ENCODE data around the gene REEP6. TPM values are rescaled to one million over a fixed set of nuclear protein-coding genes. Genes with fewer than 3 reads are reported as not detected.
A peak's percentile ranks its signal among the peaks of the same experiment; 100 is the strongest.
"Not testable (repeated sequence)": the region's sequence is repeated elsewhere in the genome, so short reads cannot be mapped to it uniquely, and the experiment has no call there.

REEP6 gene
- total RNA-seq, 1 donor from 2014 or later = 4.2 TPM

DNA sequence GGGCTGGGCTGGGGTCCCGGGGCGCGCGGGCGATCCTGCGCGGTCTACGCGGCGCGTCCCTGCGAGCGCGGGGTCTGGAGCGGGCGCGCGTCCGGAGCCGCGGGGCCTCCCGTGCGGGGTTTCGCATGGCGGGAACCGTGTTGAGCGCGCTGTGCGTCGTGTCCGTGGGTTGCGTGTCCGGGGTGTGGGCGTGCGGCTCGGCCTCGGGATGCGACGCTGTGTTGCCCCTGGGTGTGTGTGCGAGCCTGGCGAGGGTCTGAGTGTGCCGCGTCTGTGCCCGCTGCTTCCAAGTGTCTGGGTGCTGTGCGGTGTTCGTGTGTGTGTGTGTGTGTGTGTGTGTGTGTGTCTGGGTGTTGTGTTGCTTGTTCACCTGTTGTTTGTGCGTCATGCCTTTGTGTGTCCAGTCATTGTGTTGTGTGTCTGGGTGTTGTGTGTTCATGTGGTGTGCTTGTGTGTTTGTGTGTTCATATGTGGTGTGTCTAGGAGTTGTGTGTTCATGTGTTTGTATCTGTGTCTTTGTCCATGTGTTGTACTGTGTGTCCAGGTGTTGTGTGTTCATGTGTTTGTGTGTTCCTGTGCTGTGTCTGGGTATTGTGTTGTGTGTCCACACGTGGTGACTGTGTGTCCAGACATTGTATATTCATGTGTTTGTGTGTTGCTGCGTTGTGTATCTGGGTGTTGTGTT lies 33.4 kb downstream of the REEP6 start:
- DNase-seq = no peak

DNA sequence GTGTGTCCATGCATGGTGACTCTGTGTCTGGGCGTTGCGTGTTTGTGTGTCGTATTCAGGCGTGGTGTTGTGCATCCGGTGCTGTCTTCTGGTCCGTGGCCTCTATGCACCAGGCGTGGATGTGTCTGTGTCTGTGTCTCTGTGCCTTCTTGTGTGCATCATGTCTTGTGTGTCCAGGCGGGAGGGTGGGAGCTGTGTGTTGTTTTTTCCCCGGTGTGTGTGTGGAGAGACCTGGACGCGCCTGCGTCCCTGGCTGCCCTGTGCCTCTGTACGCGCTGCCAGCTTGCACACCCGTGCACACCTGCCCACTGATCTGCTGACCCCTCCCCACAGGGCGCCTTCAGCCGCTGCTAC lies 34.0 kb downstream of the REEP6 start:
- no peak for DNase-seq

DNA sequence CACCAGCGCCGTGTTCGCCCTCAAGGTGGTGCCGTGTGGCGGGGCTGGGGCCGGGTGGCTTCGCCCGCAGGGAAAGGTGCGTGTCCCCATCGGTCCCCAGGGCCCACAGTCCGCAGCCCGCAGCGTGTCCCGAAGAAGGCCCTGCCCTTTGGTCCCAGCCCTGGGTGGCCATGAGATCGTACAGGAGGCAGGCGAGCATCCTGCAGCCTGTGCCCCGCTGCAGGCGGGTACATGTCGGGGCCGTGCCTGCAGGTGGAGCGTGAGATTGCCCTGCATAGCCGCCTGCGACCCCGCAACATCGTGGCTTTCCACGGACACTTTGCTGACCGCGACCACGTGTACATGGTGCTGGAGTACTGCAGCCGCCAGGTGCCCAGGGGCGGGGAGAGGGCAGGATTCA lies 34.4 kb downstream of the REEP6 start:
- no peak for DNase-seq

DNA sequence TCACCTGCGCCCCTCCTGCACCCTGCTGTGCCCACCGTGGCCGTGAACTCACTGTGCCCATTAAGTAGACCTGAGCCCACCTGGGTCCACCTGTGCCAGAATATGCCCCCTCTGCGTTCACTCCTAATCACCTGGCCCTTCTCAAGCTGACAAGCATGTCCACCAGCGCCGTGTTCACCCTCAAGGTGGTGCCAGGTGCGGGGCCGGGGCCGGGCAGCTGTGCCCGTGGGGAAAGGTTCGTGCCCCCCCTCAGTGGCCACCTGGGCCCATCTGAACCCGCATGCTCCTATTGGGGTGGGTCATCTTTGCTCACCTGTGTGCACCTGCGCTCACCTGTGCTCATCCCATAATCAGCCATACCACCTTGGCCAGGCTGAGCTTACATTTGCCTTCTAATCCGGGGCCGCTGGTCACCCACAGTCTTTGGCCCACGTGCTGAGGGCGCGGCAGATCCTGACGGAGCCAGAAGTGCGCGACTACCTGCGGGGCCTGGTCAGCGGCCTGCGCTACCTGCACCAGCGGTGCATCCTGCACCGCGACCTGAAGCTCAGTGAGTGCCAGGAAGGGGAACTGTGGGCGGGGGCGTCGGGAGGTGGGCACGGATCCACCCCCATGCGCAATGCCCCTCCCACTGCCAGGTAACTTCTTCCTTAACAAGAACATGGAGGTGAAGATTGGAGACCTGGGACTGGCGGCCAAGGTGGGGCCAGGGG lies 35.2 kb downstream of the REEP6 start:
- DNase-seq = no peak

DNA sequence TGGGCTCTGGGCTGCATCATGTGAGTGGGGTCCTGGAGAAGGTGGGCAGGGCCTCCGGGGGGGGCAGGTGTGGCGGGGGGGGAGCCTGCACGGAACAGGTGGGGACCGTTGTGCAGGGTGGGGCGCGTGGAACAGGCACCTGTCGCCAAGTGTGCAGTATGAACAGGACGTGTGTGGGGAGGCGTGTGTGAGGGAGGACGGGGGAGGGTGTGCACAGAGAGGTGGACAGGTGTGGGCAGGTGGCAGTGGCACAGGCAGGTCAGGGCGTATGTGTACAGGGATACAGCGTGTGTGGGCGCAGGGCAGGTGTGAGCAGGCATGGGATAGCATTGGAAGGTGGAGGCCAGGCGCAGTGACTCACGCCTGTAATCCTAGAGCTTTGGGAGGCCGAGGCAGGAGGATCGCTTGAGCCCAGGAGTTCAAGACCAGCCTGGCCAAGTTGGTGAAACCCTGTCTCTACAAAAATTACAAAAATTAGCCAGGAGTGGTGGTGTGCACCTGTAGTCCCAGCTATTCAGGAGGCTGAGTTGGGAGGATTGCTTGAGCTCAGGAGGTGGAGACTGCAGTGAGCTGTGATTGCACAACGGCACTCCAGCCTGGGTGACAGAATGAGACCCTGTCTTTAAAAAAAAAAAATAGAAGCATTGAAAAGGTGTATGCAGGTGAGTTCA lies 36.1 kb downstream of the REEP6 start:
- no peak for DNase-seq

DNA sequence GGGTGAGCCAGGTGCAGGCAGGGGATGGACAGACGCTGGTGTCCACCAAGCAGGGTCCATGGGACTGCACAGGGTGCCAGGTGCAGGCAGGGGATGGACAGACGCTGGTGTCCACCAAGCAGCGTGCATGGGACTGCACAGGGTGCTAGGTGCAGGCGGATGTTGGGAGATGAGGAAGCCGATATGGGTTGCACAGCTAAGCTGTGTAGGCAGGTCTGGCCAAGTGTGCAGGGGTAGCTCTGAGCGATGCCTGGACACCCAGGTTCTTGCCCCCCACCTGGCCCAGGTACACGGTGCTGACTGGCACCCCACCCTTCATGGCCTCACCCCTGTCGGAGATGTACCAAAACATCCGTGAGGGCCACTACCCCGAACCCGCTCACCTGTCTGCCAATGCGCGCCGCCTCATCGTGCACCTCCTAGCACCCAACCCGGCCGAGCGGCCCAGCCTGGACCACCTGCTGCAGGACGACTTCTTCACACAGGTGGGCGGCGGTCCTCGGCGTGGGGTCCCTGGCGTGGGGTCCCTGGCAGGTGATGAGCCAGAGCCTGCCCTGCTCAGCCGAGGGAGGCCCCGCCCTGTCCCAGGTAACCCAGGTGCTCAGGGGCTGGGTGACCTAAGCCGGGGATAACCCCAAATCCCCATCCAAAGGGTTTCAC lies 36.8 kb downstream of the REEP6 start:
- DNase-seq = no peak

DNA sequence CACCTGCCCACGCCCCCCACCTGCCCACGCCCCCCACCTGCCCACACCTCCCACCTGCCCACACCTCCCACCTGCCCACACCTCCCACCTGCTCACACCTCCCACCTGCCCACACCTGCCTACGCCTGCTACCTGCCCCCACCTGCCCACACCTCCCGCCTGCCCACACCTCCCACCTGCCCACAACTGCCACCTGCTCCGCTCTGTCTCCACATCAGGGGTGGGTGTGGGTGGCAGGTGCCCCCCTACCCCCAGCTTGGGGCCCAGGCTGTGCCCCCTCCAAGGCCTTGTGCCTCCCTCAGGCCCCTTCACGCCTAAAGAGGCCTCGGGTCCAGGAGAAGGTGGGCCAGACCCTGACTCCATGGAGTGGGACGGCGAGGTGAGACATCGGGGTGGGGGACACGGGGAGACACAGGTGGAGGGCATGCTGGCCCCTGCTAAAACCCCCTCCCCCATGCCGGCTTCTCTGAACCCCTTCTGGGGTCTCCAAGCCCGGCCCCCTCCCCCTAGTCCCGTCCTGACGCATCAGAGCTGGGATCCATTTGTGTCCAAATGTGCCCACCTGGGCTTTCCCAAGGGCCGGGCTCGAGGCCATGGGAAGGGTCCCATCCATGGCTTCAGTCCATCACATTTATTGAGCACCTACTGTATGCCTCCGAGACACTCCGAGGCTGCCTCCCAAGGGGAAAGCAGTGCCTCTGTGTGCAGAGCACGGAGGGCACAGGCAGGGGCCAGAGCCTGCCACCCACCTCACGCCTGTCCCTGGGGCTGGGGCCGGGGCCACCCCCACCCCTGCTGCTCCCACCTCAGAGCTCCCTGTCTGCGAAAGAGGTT lies 37.8 kb downstream of the REEP6 start:
- DNase-seq = no peak

DNA sequence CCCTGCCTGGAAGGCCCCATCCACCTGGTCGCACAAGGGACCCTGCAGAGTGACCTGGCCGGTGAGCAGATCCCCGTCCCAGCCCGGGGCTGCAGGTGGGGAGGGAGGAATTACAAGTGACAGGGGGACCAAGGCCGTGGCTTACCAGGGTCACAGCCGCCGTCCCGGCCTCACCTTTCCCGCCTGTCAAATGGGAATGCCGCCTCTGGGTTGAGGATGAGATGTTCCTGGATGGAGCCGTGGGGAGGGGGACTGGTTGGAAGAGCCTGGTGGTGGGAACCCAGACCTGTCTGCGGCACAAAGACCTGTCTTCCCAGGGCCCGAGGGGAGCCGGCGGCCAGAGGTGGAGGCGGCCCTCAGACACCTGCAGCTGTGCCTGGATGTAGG lies 38.4 kb downstream of the REEP6 start:
- no peak for DNase-seq

DNA sequence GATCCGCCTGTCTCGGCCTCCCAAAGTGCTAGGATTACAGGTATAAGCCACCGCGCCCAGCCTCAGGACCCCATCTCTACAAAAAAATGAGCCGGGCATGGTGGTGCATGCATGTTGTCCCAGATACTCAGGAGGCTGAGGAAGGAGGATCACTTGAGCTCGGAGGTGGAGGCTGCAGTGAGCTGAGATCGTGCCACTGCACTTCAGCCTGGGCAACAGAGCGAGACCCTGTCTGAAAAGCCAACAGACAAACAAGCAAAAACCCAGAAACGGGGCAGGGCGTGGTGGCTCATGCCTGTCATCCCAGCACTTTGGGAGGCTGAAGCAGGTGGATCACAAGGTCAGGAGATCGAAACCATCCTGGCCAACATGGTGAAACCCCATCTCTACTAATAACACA lies 39.9 kb downstream of the REEP6 start:
- DNase-seq = not testable (repeated sequence)

DNA sequence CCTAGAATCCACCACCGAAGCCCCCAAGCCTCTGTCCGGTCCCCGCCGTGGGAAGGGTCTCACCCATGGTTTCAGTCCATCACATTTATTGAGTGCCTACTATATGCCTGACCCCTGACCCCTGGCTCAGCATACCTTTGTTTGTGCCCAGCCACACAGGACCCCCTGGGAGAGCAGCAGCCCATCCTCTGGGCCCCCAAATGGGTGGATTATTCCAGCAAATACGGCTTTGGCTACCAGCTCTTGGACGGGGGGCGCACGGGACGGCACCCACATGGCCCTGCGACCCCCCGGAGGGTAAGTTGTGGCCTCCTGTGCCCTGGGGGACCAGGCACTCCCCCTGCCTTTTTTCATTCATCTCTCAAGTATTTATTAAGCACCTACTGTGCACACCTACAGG lies 40.6 kb downstream of the REEP6 start:
- DNase-seq = no peak

DNA sequence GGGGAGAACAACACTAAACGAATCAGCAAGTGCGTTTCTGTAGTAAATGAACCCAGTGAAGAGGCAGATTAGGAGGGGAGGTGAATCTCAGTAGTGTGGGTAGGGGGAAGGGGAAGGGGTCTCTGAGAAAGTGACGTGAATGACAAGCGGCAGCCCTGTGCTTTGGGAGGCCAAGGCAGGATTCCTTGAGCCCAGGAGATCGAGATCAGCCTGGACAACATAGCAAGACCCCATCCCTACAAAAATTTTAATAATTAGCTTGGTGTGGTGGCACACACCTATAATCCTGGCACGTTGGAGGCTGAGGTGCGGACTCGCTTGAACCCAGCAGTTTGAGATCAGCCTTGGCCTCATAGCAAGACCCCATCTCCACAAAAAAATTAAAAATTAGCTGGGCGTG lies 41.0 kb downstream of the REEP6 start:
- DNase-seq = no peak

DNA sequence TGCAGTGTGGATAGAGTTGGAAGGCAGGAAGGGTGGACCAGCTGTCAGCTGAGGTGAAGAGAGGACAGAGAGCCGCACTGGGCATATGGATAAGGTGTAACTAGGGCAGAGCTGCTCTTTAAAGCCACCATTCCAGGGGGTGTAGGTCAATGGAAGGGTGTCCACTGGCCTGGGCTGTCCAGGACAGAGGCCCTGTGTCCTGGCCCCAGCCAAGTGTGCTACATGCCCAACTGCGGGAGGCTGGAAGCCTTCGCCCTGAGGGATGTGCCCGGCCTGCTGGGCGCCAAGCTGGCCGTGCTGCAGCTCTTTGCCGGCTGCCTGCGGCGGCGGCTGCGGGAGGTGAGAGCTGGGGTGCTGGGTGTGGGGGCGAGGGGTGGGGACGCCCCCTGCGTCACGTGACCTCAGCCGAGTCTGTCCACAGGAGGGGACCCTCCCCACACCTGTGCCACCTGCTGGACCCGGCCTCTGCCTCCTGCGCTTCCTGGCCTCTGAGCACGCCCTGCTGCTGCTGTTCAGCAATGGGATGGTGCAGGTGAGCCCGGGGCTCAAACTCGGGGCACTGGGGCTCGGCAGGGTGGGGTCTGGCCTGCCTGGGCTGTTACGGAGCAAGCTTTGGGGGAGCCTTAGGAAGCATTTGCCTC lies 42.6 kb downstream of the REEP6 start:
- DNase-seq = no peak

DNA sequence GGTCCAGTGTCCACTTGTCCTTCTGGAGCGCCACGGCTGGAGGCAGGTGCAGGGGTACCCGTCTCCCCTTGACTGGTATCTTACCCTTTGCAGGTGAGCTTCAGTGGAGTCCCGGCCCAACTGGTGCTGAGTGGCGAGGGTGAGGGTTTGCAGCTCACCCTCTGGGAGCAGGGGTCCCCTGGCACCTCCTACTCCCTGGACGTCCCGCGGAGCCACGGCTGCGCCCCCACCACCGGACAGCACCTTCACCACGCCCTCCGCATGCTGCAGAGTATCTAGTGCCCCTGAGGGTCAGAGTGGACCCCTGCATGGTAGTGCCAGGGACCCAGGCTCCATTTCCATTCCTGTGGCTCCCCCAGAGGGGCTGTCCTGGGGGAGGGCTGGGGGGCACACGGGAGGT lies 44.0 kb downstream of the REEP6 start:
- no peak for DNase-seq

DNA sequence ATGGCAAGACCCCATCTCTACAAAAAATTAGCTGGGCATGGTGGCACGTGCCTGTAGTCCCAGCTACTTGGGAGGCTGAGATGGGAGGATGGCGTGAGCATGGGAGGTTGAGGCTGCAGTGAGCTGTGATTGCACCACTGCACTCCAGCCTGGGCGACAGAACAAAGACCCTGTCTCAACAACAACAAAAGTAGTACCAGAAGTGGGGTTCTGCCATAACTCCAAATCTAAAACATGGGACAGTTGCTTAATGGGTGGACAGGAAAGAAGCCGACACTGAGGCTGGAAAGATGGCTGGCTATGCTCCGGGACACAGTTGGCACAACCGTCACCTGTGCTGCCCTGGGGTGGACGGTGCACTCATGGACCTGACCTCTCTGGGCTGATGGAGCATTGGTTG lies 44.7 kb downstream of the REEP6 start:
- not testable (repeated sequence) for DNase-seq

DNA sequence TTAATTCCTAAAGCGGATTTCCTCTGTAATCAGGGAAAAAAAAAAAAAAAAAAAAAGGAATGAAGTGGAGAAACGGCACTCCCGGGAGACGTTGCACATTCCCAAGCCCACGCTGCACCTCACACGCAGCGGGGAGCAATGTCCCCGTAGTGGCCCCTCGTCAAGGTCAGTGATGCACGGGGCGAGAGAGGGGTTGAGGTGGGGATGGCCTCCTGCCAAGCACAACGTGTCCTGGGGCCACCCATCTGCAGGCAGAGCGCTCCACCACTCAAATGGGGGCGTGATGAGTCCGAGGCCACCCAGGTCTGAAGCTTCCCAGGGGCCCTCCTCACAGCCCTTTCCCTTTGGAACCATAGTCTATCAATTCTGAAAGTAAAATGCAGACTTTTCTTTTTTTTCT lies 48.0 kb downstream of the REEP6 start:
- DNase-seq = peak; percentile 20

DNA sequence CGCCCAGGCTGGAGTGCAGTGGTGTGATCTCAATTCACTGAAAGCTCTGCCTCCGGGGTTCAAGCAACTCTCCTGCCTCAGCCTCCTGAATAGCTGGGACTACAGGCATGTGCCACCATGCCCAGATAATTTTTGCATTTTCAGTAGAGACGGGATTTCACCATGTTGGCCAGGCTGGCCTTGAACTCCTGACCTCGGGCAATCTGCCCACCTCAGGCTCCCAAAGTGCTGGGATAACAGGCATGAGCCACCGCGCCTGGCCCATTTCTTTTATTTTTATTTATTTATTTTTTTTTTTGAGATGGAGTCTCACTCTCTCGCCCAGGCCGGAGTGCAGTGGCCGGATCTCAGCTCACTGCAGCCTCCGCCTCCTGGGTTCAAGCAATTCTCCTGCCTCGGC lies 48.8 kb downstream of the REEP6 start:
- not testable (repeated sequence) for DNase-seq

DNA sequence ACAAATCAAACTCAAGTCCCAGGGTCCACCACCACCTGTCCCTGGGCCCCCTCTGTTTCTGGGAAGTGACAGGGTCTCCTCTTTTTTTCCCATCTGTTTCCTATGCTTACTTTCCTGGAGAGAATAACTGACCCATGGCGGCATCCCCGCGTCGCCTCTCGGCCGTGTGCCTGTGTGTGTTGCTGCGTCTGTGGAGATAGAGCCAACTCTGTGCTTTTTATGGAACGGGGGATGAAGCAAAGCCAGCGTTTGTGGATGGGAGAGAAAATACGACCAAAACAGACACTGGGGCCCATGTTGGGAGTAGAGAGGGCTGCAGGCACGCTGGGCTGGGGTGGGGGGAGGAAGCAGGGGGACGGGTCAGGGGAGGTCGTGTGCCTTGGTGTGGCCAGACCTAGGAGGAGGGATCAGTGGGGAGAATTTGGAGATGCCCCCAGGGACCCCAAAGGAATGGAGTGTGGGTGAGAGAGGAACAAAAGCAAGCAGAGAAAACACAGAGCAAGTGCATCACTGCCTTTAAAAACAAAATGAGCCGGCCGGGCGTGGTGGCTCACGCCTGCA lies 49.5 kb downstream of the REEP6 start:
- DNase-seq = peak; percentile 72

Measured in tongue (tissue), 2 donors.